Measurements from ENCODE around the gene ASCC3. TPM values are rescaled to one million over a fixed set of nuclear protein-coding genes. Genes with fewer than 3 reads are reported as not detected.
A peak's percentile ranks its signal among the peaks of the same experiment; 100 is the strongest.

The ASCC3 gene
- total RNA-seq, 1 experiment from 2014 or later, result 36.3 TPM

DNA sequence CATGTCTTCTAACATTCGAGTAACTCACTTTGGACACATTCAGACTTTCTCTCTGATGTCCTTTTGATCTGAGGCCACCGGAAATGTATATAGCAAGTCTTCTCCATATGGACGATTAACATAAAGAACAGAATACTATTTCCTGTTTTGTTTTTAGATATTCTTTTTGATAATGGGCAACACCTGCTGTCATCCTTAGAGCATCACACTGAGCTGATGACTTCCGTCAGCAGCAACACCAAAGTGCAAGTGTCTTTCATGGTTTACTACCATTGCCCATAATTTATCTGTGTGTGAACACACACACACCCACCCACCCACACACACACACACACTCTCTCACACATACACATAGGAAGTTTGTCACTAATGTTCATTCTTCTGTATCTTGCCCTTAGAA is 303.7 kb downstream of the ASCC3 start:
- no peak for DNase-seq (ENCODE audit: low read depth)

DNA sequence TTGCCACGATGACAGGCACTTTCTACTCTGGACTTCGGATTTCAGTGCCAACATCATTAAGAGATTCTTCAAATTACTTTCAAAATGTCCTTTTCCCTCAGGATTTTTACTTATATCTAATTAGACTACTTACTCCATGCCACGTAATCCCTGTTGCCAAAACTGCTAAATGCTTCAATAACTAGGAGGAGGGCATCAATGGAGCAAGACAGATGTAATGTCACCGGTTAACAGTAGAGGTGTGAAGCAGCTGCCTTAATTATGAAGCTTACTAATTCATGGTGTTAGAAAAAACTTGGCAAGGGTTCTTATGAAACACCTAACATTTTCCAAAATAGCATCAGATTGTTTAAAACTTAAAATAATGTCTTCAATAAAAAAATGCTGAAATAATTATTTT is 305.2 kb downstream of the ASCC3 start:
- no peak for DNase-seq (ENCODE audit: low read depth)

DNA sequence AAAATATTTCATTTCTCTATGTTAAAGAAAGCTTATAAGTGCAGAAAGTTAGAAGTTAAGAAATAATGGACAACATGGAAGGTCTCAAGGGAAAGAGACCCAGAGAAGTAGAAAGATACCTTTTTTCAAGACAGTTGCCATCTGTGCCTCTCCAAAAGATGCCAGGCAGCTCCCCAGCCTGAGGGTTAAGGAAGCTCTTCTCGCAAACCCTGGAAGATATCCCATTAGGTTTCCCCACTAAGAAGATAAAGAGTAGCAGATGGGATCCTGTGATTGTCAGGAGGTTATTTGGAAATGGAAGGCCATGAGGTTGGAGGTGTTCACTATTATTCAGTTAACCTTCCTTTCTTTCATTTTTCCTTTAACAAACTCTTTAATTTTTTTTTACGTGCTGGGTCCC is 306.3 kb downstream of the ASCC3 start:
- no peak for DNase-seq (ENCODE audit: low read depth)

DNA sequence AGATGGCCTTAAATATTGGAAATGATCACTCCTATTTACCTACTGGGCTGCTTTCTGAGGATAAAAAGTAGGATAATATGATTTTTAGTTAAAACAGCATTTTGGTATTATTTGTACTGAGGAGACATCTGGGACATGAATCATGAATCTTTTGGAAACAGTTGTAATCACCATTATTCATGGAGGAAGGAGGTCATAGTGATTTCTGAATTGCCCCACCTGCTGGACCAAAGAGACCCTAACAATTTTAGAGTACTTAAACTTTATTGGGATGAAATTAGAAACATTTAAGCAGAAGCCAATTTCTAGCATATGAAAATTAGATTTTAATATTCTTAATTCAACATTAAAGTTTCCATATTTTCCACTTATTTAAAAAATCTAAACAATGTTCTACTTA is 308.0 kb downstream of the ASCC3 start:
- DNase-seq (ENCODE audit: low read depth), result peak; percentile 32

DNA sequence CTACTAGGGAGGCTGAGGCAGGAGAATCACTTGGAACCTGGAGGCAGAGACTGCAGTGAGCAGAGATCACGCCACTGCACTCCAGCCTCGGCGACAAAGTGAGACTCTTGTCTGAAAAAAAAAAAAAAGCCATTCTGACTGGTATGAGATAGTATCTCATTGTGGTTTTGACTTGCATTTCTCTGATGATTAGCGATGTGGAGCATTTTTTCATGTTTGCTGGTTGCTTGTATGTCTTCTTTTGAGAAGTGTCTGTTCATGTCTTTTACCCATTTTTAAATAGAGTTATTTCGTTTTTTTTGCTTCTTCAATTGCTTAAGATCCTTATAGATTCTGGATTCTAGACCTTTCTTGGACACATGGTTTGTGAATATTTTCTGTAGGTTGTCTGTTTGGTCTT is 312.9 kb downstream of the ASCC3 start:
- DNase-seq (ENCODE audit: low read depth), result no peak

DNA sequence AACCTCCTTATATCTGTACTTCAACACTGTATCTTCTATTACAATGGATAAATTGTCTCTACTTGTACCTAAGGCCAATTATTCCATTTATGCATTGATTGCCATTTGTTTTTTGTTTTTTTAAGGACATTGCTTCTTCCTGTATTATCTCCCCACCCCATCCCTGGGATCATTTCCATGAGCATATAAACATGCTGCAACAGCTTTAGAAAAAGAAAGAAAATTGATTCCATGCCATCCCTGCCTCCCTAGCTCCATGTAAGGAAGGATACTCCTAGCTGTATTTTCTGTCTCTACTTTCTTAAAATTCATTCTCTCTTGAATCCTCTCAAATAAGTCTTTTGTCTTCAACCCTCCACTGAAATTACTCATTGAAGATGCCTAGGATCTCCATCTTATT is 314.6 kb downstream of the ASCC3 start:
- no peak for DNase-seq (ENCODE audit: low read depth)

DNA sequence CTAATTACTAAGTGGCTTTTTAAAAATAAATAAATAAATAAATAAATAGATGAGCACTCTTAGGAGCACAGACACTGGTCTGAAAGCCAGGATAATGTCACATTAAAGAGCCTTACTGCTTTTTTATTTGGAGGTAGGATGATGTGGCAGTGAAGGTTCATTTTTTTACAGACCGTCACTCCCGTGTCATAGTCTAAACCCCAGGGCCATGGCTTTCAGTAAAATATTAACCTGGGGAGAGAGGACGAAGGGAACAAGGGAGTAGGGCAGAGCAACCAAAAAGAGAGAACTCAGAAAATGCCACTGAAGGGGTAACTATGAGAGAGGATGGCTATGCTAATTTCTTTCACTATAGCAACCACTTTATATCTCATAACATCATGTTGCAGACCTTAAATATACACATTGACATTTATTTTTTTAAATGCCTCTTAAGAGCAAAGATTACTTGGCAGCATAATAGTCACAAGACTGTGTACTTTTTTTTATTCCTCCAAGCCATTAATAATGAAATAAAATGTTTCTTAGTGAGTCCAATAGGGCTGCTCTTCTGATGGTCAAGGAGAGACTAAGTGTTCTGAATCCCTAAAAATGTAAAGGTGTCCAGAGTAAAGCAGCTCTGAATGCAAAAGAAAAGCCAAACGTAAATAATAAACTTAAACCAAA is 315.6 kb downstream of the ASCC3 start:
- DNase-seq (ENCODE audit: low read depth), result no peak

DNA sequence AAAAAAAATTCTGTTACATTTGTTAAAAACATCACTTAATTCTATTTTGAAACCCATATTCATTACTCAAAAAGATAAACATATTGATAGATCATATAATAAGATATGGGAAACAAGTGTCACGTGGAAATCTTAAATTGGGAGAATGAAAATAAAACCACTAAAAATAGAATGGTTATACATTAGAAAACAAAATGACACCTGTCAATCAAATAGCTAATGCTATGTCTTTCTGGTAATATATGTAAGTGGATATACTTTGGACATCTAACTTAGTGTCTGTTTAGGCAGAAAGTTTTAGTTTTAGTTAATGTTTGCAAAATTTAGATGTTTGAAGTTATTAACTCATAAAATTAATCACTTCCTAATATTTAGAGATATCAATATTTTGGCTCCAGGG is 321.3 kb downstream of the ASCC3 start:
- DNase-seq (ENCODE audit: low read depth), result no peak

DNA sequence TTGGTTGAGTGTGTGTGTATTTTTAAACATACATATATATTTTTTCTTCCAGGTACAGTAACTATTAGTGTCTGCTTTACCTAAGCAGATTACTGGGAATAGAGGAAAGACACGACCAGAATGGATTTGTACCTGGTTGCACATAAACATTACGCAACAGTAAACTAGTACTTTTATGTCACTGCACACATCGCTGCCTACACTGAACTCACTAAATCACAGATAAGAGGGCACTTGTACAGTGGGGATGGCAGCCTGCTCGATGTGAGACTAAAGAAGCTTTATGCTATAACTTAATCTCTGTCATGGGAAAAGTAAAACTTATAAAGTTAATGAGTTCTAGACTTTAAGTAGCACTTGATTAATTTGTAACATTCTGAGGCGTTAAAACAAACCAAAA is 326.9 kb downstream of the ASCC3 start:
- no peak for DNase-seq (ENCODE audit: low read depth)

DNA sequence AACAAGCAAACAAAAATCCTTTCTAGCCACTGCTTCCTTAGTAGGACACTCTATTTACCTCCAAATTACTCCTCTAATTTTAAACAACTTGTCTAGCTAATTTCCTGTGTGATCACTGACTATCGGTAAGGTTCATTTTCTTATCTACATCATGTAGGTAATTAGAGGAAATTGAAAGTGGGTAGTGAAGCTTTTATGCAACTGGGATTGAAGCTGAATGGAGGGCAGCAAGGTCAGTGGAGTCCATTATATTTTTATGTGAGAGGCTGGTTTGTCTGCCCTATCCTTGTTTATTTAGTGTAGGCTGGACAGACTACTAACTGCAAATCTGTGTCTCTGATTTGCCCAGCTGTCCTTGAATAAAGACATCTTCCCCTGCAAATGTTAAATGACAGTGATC is 327.9 kb downstream of the ASCC3 start:
- DNase-seq (ENCODE audit: low read depth), result no peak

DNA sequence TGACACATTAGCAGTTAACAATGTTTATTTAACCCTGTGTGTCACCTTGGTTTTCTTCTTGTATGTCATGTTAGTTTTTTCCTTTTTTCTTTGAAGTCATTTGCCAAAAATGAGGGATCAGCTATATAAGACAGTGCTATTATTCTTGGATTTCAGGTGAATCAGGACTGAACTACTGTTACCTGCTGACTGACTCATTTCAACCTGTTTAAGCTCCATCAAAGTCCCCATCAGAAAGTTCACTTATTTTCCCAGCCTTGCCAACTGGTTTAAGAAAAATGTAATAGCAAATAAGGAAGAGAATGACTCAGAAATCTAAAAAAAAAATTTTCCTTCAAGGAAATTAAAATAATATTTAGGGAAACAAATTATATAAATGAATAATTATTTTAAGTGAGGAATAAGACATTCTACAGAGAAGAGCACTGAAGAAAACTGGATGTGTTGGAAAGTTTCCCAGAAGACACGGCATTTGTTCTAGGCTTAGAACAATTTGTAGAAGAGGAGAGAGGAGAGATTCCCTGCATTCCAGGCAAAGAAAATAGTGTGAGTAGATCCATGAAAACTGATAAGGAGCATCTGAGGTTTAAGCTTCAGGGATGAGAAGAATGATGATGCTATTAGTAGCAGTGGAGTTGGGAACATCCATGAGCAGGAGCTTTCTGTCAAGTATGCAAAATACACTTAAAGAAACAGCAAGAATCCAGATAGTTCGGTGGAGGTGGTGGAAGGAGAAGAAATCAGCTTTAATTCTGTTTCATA is 331.5 kb downstream of the ASCC3 start:
- DNase-seq (ENCODE audit: low read depth), result no peak

DNA sequence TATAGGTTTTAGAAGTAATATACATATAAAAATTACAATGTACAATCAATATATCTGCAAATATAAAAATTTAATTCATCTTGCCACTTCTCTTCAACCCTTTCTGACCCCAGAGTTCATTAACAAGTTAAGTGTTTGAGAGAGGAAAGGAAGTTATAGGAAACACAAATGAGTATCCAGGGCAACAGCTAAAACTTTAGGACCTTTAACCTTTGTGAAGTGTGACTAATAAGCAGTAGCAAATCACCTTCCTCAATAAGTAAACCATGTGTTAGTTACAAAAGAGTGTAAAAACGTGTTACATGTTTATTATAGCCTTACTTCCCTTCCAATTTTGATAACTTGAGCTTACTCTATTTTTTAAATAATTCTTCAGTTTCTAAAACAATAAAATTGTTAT is 343.0 kb downstream of the ASCC3 start:
- DNase-seq (ENCODE audit: low read depth), result no peak

DNA sequence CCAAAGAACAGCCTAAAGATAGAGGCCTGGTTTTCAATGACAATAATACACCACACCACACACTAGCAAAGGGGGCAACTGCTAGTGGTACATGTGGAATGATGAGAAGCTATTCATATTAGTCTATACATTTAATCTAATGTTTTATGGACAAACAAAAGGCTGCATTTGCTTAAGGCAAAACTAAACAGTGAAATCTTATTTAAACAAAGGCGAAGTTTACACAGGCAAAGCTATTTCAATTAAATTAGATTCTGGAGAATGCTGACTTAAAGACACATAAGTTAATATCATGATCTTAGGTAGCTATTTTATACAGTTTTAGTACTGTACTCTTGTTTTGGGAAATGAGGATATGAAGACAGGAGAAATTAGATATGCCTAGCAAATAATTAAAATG is 362.5 kb downstream of the ASCC3 start:
- no peak for DNase-seq (ENCODE audit: low read depth)

DNA sequence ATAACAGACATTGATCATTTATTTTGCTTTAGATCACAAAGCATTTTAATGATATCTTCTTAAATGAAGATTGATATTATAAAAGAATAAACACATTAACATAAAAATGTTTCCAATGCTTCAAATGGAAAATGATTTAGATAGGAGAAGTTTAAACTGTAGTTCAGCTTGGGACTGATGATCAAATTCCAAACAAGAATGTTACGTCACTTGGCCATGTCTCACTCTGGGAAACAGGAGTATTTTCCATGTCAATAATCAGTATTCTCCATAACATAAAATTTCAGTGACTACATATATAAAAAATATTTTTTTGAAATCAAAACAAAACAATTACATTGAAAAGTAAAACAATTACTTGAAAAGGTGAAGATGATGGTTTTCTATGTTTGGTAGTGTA is 363.5 kb downstream of the ASCC3 start:
- no peak for DNase-seq (ENCODE audit: low read depth)

DNA sequence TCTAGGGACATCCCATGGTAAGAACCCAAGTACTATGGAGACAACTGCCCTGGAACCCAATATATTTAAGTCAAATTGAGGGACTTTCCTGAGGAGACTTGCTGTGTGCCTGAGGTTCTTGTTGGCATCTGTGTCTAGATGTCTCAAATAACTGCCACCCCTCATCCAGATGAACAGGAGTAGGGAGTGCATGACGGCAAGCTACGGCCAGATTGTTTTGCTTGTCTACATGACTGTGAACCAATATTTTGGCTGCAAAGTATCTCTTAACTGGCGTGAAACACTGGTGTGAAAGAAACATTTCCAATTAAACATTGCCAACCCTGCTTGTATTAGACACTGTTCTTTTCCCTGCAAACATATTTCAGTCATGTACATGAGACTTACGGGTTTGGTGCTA is 364.0 kb downstream of the ASCC3 start:
- no peak for DNase-seq (ENCODE audit: low read depth)

DNA sequence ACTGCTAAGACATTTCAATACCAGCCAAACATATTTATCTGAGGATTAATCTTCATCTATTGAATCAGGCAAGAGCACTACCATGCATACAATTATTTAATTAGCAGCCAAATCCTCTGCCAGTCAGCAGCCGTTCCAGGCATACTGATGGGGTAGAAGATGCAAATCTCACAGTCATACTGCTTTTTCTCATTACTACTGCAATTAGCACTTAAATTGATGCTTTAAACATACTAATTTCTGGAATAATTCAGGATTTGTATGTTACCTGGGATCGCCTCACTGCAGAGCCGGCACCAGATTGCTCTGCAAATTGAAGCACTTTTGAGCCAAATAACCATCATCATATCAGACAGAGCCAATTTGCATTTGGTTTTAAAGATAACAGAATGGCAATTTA is 366.5 kb downstream of the ASCC3 start:
- DNase-seq (ENCODE audit: low read depth), result no peak

DNA sequence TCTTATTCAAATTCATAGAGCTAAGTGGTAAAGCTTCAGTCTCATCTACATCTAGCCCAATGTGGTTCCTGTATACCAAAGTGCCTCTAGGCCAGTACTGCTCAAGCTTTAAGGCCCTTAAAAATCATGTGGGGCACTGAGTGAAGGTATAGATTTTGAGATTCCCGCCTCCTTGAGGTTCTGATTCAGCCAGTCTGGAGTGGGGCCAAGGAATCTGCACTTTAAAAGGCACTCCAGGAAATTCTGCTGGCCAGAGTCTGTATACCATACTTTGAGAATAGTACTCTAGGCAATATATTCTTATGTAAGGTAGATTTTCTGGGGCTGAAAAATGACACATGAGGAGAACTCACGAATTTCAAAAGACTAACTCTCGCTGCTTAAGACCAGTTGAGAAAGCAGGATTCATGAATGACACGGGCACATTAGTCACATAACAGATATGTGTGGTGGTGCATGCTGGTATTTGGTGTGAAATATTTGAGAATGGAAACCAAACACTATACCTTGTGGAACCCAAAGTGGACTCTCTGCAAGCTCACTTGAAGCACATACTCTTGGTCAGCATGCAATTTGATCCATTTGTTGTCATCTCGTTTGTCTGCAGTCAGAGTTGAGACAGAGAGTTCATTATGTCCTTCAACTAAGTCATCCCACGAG is 368.8 kb downstream of the ASCC3 start:
- DNase-seq (ENCODE audit: low read depth), result peak; percentile 48

DNA sequence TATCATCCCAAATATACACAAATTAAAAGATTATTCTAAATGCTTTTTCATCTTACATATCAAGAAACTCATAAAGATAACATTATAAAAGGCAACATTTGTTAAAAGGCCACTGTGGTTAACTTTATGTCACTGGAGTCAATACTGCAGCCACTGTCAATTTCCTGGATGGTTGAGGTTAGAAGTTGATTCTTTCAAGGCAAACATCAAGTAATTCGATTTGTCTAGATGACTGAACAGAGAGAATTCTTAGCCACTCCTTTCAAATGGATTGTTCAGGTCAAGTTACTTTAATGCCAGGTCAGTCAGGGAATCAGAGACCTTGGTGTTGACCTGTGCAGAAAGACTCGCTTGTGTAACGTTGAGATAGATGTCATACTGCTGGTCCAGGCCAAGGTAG is 372.0 kb downstream of the ASCC3 start:
- no peak for DNase-seq (ENCODE audit: low read depth)

DNA sequence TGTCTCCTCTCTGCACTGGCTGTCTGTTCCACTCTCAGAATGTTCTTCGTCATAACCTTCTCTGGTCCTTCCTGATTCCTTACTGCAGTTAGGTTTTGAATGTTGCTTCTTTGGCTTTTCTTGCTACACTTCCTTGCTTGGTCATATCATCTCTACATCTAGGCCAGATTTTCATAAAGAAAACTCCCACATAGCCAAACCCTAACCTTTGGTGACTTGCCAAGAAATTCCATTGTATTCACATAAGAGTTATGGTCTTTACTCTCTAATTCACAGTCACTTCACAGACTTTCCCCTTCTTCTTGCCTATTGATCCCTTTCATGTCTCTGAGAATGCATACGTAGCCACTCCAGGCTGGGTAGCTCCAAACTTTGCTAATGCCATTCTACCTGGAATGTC is 374.5 kb downstream of the ASCC3 start:
- DNase-seq (ENCODE audit: low read depth), result no peak

DNA sequence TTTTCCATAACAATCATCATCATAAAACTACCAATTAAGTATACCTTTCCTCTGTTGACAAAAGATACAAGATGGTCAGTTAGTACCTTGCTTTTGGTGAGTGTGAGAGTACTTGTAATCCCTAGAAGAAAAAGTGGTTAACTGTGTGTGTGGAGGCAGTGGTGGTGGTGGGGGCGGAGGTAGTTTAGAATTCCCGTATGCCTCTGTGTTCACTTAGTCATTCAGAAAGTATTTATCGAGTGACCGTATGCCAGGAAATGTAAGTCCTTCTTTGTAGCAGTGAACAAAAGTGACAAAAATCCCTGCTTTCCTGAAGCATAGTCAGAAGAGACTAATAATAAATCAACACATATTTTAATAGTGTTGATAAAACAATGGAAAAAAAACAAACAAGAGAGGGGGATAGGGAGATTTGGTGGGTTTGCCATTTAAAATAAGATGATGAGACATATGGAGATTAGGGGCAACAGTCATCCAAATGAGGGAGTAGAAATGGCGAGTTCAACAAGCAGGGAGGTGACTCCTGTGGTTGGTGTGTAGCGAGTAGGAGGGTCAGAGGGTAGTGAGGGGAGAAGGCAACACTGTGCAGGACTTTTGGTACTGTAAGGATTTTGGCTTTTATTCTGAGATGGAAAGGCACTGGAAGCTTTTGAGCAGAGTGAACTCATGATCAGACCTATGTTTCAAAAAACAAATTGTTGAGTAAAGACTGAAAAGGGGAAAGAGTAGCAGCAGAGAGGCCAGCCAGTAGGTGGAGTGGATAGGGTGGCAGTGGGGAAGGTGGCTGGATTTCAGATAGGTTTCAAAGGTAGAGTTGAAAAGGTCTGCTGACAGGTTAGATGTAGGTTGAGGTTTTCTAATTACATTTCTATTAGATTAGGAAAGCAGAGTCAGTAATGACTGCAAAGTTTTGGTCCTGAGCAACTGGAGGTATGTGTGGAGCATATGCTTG is 376.1 kb downstream of the ASCC3 start:
- peak; percentile 87 for DNase-seq (ENCODE audit: low read depth)

DNA sequence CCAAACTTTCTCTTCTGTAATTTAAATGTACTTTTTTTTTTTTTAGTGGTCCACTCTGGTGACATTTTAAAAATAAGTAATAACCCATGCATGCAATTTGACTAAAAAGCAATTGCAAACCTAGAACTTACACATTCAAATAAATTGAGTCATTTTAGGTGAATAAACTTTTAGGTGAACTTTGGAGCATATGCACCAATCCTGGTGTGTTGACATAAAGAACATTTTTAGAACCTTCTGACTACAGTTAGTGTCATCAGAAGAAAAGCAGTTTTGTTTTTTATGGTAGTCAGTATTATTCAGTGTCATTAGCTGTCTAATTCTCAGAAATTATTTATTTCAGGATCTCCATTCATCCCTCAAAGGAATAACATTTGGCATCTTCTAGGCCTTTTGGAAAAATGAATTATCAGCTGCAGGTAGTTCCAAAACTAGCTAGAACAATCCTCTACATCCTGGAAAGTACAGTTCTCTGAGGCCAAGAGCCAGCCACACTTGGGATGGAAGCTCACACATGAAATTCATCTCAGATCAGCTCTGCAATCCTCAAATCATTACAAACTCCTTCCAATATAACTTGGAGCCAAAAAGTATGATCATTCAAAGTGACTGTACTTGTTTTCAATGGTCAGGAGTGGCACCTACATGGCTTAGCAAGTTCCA is 378.0 kb downstream of the ASCC3 start:
- DNase-seq (ENCODE audit: low read depth), result no peak

All from Daoy (cell line).